KMS-11 (cell line): Measurements from ENCODE around the gene RBM45.
"Not testable (repeated sequence)": the region's sequence is repeated elsewhere in the genome, so short reads cannot be mapped to it uniquely, and the experiment has no call there.

Experiments
- H2AFZ ChIP-seq: fragments of 200-600 bp; sonication (generic); 2 replicates; pipeline ENCODE4 v1.6.1; 2016; ENCODE audit warnings: antibody characterized with exemption, mixed run types, low read depth
- H3K27ac ChIP-seq: fragments of 200-600 bp; sonication (generic); 2 replicates; pipeline ENCODE4 v1.6.1; 2016; ENCODE audit warnings: mild to moderate bottlenecking, mixed run types
- H3K27me3 ChIP-seq: fragments of 200-600 bp; sonication (generic); 2 replicates; pipeline ENCODE4 v1.6.1; 2017; ENCODE audit warnings: mild to moderate bottlenecking, low read depth, mixed run types, moderate library complexity; ENCODE audit not compliant: insufficient read depth
- H3K36me3 ChIP-seq: fragments of 200-600 bp; sonication (generic); 2 replicates; pipeline ENCODE4 v1.6.1; 2017; ENCODE audit warnings: mild to moderate bottlenecking, mixed run types; ENCODE audit not compliant: insufficient read depth
- H3K4me1 ChIP-seq: fragments of 200-600 bp; sonication (generic); 2 replicates; pipeline ENCODE4 v1.6.1; 2016; ENCODE audit warnings: mild to moderate bottlenecking, low read depth, mixed run types; ENCODE audit not compliant: poor library complexity, severe bottlenecking
- H3K4me2 ChIP-seq: fragments of 200-600 bp; sonication (generic); 2 replicates; pipeline ENCODE4 v1.7.0; 2016; ENCODE audit warnings: mild to moderate bottlenecking, mixed run types
- H3K4me3 ChIP-seq: fragments of 200-600 bp; sonication (generic); IDR thresholded peaks from 2 replicates; pipeline ENCODE4 v1.6.1; 2017; ENCODE audit warnings: low read depth, low read length, mixed read lengths; ENCODE audit not compliant: insufficient read depth
- H3K79me2 ChIP-seq: fragments of 200-600 bp; sonication (generic); 2 replicates; pipeline ENCODE4 v1.6.1; 2016; ENCODE audit warnings: low read depth, mixed run types; ENCODE audit not compliant: insufficient read depth
- H3K9ac ChIP-seq: fragments of 200-600 bp; sonication (generic); 2 replicates; pipeline ENCODE4 v1.6.1; 2016; ENCODE audit warnings: mild to moderate bottlenecking, mixed run types
- H4K20me1 ChIP-seq: fragments of 200-600 bp; sonication (generic); 2 replicates; pipeline ENCODE4 v1.6.1; 2016; ENCODE audit warnings: mild to moderate bottlenecking, mixed run types; ENCODE audit not compliant: insufficient read depth
- TF ChIP-seq, protein P1 (sequence below): fragments of 200-600 bp; sonication (generic); conservative IDR thresholded peaks from 2 replicates; pipeline ENCODE4 v1.6.1; 2017; ENCODE audit warnings: low read depth, mild to moderate bottlenecking, antibody characterized with exemption, low read length, moderate library complexity, mixed read lengths

Gene RBM45

DNA sequence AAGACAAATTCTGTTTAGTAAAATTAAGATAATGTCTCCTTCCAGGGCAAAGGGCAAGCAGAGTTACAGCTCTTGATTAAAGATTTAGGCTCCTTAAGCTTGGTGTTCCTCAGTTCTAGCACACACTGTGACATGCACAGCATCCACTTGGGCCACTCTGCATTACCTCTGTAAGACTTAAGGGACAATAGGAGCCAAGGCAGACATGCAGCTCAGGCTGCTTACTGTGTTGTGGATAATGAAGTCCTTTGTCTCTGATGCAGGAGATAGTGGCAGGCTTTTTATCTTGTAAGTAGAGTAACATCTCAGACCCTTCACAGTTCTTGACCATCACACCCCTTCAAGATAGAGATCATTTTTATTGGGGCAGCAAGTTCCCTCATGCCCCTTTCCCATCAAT, 31.2 kb downstream of the RBM45 start:
- H4K20me1 ChIP-seq, result no peaks in the 10 kb centered on the region
- H3K27ac ChIP-seq, result no peak overlapping the region
- H3K27me3 ChIP-seq, result no peaks in the 10 kb centered on the region
- H3K4me1 ChIP-seq, result peaks cover 3% of the 10 kb centered on the region
- no peak overlapping the region for H3K4me3 ChIP-seq
- no peak overlapping the region for H3K9ac ChIP-seq
- no peak overlapping the region for H3K4me2 ChIP-seq
- H3K36me3 ChIP-seq, result no peaks in the 10 kb centered on the region
- H2AFZ ChIP-seq, result no peak overlapping the region
- H3K79me2 ChIP-seq, result no peaks in the 10 kb centered on the region
- TF ChIP-seq, protein P1, sequence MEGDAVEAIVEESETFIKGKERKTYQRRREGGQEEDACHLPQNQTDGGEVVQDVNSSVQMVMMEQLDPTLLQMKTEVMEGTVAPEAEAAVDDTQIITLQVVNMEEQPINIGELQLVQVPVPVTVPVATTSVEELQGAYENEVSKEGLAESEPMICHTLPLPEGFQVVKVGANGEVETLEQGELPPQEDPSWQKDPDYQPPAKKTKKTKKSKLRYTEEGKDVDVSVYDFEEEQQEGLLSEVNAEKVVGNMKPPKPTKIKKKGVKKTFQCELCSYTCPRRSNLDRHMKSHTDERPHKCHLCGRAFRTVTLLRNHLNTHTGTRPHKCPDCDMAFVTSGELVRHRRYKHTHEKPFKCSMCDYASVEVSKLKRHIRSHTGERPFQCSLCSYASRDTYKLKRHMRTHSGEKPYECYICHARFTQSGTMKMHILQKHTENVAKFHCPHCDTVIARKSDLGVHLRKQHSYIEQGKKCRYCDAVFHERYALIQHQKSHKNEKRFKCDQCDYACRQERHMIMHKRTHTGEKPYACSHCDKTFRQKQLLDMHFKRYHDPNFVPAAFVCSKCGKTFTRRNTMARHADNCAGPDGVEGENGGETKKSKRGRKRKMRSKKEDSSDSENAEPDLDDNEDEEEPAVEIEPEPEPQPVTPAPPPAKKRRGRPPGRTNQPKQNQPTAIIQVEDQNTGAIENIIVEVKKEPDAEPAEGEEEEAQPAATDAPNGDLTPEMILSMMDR, result no peak

DNA sequence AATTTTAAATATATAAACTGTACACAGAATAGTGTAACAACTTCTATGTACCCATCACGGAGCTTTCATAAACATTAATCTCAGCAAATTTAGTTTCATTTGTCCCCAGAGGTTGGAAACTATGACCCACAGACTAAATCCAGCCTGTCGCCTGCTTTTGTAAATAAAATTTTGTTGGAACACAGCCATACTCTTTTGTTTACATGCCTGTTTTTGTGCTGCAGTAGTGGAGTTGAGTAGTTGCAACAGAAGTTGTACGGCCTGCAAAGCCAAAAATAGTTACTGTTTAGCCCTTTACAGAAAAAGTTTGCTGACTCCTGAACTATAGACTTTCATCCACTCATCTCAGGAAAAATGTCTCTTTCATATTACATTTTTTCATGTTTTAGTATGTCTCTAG, 39.8 kb downstream of the RBM45 start:
- Histone ChIP-seq H3K4me1 (peaks cover 41% of the 10 kb centered on the region), H3K4me3 (peak overlapping the region; percentile 58), H2AFZ (peak overlapping the region; percentile 15), H4K20me1 (no peaks in the 10 kb centered on the region), H3K27ac (peak overlapping the region; percentile 50), H3K27me3 (no peaks in the 10 kb centered on the region), H3K4me2 (peak overlapping the region; percentile 53), H3K36me3 (no peaks in the 10 kb centered on the region), H3K9ac (peak overlapping the region; percentile 9; the same call in 1 of the 2 replicates), H3K79me2 (no peaks in the 10 kb centered on the region)
- TF ChIP-seq, protein P1, result no peak

DNA sequence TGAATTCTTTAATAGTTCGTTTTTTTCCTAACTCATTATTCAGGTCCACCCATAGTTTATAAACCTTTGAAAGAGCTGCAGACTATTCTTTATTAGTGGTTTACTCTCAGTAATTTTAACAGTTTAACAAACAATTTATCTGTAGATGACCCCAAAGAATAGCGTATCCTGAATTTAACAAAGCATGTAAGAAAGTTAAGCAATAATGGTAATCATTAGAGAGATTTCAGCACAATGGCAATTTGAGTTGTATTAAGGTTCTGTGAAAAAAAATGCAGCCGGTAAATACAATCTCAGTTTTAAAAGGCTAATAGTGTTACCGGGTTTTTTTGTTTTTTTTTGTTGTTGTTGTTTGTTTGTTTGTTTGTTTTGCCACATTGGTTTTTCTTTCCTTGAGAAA, 40.3 kb downstream of the RBM45 start:
- Histone ChIP-seq H3K79me2 (no peaks in the 10 kb centered on the region), H3K27me3 (no peaks in the 10 kb centered on the region), H3K4me3 (peak overlapping the region; percentile 58), H3K4me2 (peak overlapping the region; percentile 53), H4K20me1 (no peaks in the 10 kb centered on the region), H3K4me1 (peaks cover 41% of the 10 kb centered on the region), H2AFZ (peak overlapping the region; percentile 15), H3K27ac (peak overlapping the region; percentile 50), H3K36me3 (no peaks in the 10 kb centered on the region), H3K9ac (peak overlapping the region; percentile 9; the same call in 1 of the 2 replicates)
- TF ChIP-seq, protein P1, result no peak

DNA sequence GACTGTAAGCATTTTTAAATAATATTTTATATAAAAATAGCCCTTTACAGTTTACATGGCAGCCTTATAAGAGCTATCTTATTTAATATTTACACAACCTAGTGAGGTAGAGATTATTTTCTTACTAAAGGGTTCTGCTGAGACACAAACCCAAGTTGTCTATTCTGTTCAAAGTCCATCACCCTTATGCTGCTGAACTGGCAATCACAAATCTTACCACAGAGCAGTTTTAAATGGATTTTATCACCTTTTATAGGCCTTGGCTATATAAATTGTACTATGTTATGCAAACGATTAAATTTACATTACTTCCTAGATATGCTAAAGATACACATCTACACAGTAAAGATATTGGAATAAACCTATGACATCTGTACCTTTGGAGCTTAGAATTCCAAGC, 40.7 kb downstream of the RBM45 start:
- no peaks in the 10 kb centered on the region for H3K27me3 ChIP-seq

DNA sequence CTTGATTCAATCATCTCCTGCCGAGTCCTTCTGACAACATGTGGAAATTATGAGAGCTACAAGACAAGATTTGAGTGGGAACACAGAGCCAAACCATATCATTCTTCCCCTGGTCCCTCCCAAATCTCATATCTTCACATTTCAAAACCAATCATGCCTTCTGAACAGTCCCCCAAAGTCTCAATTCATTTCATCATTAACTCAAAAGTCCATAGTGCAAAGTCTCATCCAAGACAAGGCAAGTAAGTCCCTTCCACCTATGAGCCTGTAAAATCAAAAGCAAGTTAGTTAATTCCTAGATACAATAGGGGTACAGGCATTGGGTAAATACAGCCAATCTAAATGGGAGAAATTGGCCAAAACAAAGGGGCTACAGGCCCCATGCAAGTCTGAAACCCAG, 41.6 kb downstream of the RBM45 start:
- H3K4me3 ChIP-seq, H4K20me1 ChIP-seq, H3K9ac ChIP-seq, H3K36me3 ChIP-seq, H2AFZ ChIP-seq, H3K79me2 ChIP-seq, H3K4me2 ChIP-seq, H3K27me3 ChIP-seq, H3K27ac ChIP-seq: not testable (repeated sequence)
- H3K4me1 ChIP-seq, result peaks cover 39% of the 10 kb centered on the region

More for the DNA sequence above, 40.7 kb downstream of the RBM45 start:
- Histone ChIP-seq H3K9ac (no peak overlapping the region), H3K4me2 (peak overlapping the region; percentile 53; the same call in 1 of the 2 replicates), H4K20me1 (no peaks in the 10 kb centered on the region), H3K4me1 (peaks cover 41% of the 10 kb centered on the region), H3K4me3 (no peak overlapping the region), H2AFZ (no peak overlapping the region), H3K27ac (no peak overlapping the region), H3K79me2 (no peaks in the 10 kb centered on the region), H3K36me3 (no peaks in the 10 kb centered on the region)
- TF ChIP-seq, protein P1, result no peak
